ENCODE data around the gene SEH1L. TPM values are rescaled to one million over a fixed set of nuclear protein-coding genes. Genes with fewer than 3 reads are reported as not detected.

SEH1L gene
- total RNA-seq, 1 experiment from 2014 or later = 61.2 TPM

DNA sequence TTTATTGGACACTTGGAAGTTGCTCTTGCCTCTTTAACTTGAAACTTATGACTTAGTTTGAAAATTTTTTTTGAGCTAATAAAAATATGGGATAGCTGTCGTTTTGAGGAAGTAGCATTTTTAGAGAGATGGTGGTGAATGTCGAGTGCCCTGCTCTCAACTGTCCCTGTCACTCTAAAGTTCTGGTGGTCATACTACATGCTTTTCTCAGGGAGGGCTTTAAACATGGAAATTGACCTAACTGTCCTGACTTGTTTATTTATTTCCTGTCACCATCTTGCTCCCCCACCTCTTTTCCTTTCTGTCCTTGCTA lies 59.4 kb downstream of the SEH1L start:
- peaks cover 14% of the 10 kb centered on the region for H3K36me3 Mint-ChIP-seq (ENCODE audit: insufficient read depth, unreplicated experiment)
- no peaks in the 10 kb centered on the region for H3K4me1 Mint-ChIP-seq (ENCODE audit: low read depth, unreplicated experiment)
- TF ChIP-seq, protein P1, sequence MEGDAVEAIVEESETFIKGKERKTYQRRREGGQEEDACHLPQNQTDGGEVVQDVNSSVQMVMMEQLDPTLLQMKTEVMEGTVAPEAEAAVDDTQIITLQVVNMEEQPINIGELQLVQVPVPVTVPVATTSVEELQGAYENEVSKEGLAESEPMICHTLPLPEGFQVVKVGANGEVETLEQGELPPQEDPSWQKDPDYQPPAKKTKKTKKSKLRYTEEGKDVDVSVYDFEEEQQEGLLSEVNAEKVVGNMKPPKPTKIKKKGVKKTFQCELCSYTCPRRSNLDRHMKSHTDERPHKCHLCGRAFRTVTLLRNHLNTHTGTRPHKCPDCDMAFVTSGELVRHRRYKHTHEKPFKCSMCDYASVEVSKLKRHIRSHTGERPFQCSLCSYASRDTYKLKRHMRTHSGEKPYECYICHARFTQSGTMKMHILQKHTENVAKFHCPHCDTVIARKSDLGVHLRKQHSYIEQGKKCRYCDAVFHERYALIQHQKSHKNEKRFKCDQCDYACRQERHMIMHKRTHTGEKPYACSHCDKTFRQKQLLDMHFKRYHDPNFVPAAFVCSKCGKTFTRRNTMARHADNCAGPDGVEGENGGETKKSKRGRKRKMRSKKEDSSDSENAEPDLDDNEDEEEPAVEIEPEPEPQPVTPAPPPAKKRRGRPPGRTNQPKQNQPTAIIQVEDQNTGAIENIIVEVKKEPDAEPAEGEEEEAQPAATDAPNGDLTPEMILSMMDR (IDR thresholded peaks at IDR 0.05; ENCODE audit: unreplicated experiment) = no peak
- no peaks in the 10 kb centered on the region for H3K9me3 Mint-ChIP-seq (ENCODE audit: low read depth, unreplicated experiment)
- intact Hi-C loops (cut with micrococcal nuclease; ENCODE audit: unreplicated experiment) = no loop called here
- BruUV-seq (replicated peaks) = no TSS peak
- no peaks in the 10 kb centered on the region for H3K27me3 Mint-ChIP-seq (ENCODE audit: unreplicated experiment)
- CTCF ChIA-PET = no interaction called here
- H3K4me3 Mint-ChIP-seq (ENCODE audit: low read depth, unreplicated experiment) = no peak overlapping the region
- no peak overlapping the region for H3K27ac Mint-ChIP-seq (ENCODE audit: unreplicated experiment)
- DNase-seq = no peak

- peaks cover 23% of the 10 kb centered on the region for H3K36me3 Mint-ChIP-seq (ENCODE audit: insufficient read depth, unreplicated experiment)
- peaks cover 7% of the 10 kb centered on the region for H3K4me1 Mint-ChIP-seq (ENCODE audit: low read depth, unreplicated experiment)
- no TSS peak for BruUV-seq (replicated peaks)
- H3K27ac Mint-ChIP-seq (ENCODE audit: unreplicated experiment) = no peak overlapping the region
- no peaks in the 10 kb centered on the region for H3K9me3 Mint-ChIP-seq (ENCODE audit: low read depth, unreplicated experiment)
- no peak for DNase-seq
- H3K27me3 Mint-ChIP-seq (ENCODE audit: unreplicated experiment) = no peaks in the 10 kb centered on the region
- TF ChIP-seq, protein P1 (IDR thresholded peaks at IDR 0.05; ENCODE audit: unreplicated experiment) = no peak
- intact Hi-C loops (cut with micrococcal nuclease; ENCODE audit: unreplicated experiment) = no loop called here
- CTCF ChIA-PET = no interaction called here
- H3K4me3 Mint-ChIP-seq (ENCODE audit: low read depth, unreplicated experiment) = no peak overlapping the region
These were observed 63.9 kb downstream of the SEH1L start for GRCh38 chr18:13011719-13012118.

- intact Hi-C loops (cut with micrococcal nuclease; ENCODE audit: unreplicated experiment) = no loop called here
- CTCF ChIA-PET = no interaction called here
- Mint-ChIP-seq H3K36me3 (ENCODE audit: insufficient read depth, unreplicated experiment) (peaks cover 21% of the 10 kb centered on the region), H3K9me3 (ENCODE audit: low read depth, unreplicated experiment) (no peaks in the 10 kb centered on the region), H3K27me3 (ENCODE audit: unreplicated experiment) (no peaks in the 10 kb centered on the region), H3K4me3 (ENCODE audit: low read depth, unreplicated experiment) (no peak overlapping the region), H3K27ac (ENCODE audit: unreplicated experiment) (no peak overlapping the region), H3K4me1 (ENCODE audit: low read depth, unreplicated experiment) (peaks cover 15% of the 10 kb centered on the region)
- no peak for DNase-seq
- TF ChIP-seq, protein P1 (IDR thresholded peaks at IDR 0.05; ENCODE audit: unreplicated experiment) = no peak
- no TSS peak for BruUV-seq (replicated peaks)
These were observed 66.4 kb downstream of the SEH1L start for GRCh38 chr18:13014232-13014631.

- no peaks in the 10 kb centered on the region for H3K27me3 Mint-ChIP-seq (ENCODE audit: unreplicated experiment)
- H3K36me3 Mint-ChIP-seq (ENCODE audit: insufficient read depth, unreplicated experiment) = peaks cover 15% of the 10 kb centered on the region
- no peaks in the 10 kb centered on the region for H3K9me3 Mint-ChIP-seq (ENCODE audit: low read depth, unreplicated experiment)
- DNase-seq = no peak
- H3K27ac Mint-ChIP-seq (ENCODE audit: unreplicated experiment) = no peak overlapping the region
- CTCF ChIA-PET = no interaction called here
- H3K4me1 Mint-ChIP-seq (ENCODE audit: low read depth, unreplicated experiment) = peaks cover 15% of the 10 kb centered on the region
- TF ChIP-seq, protein P1 (IDR thresholded peaks at IDR 0.05; ENCODE audit: unreplicated experiment) = no peak
- H3K4me3 Mint-ChIP-seq (ENCODE audit: low read depth, unreplicated experiment) = no peak overlapping the region
- no TSS peak for BruUV-seq (replicated peaks)
- intact Hi-C loops (cut with micrococcal nuclease; ENCODE audit: unreplicated experiment) = no loop called here
These were observed 67.0 kb downstream of the SEH1L start for GRCh38 chr18:13014818-13015217.
